ENCODE measurements around the gene C19orf33. TPM values are rescaled to one million over a fixed set of nuclear protein-coding genes. Genes with fewer than 3 reads are reported as not detected.

The C19orf33 gene
- total RNA-seq, 2 experiments from 2014 or later: not detected

GRCh38 chr19:38317104-38317612 lies 13.1 kb downstream of the C19orf33 start:
- Histone ChIP-seq H3K4me3 (ENCODE audit: low read depth, low read length, poor library complexity, severe bottlenecking) (no peak overlapping the region), H4K20me1 (ENCODE audit: insufficient read depth, low read length) (no peaks in the 10 kb centered on the region), H2AFZ (ENCODE audit: low read length) (no peak overlapping the region; the same call in 1 of the 2 replicates), H3K79me2 (ENCODE audit: insufficient read depth, low read depth, low read length) (peaks cover 9% of the 10 kb centered on the region; the same call in 1 of the 2 replicates), H3K9me3 (ENCODE audit: low read length) (no peaks in the 10 kb centered on the region), H3K36me3 (ENCODE audit: insufficient read depth, low read length) (no peaks in the 10 kb centered on the region), H3K9me2 (ENCODE audit: insufficient read depth, low read length) (no peaks in the 10 kb centered on the region), H3K4me1 (ENCODE audit: insufficient read depth, low read length, poor library complexity, severe bottlenecking) (peaks cover 22% of the 10 kb centered on the region), H3K27ac (ENCODE audit: low read depth, low read length, poor library complexity, severe bottlenecking) (no peak overlapping the region), H3K4me2 (ENCODE audit: low read length) (peak overlapping the region; percentile 82)
- TF ChIP-seq EZH2phosphoT487 (IDR thresholded peaks at IDR 0.05; ENCODE audit: borderline replicate concordance, low read depth, low read length) (no peak), CTCF (conservative IDR thresholded peaks at IDR 0.05; ENCODE audit: low read length) (no peak)
- BruUV-seq (replicated peaks): no TSS peak
- ChIA-PET CTCF (ENCODE audit: unreplicated experiment) (no interaction called here), POLR2A (no interaction called here)
- DNase-seq (ENCODE audit: low spot score): no peak
- intact Hi-C loops (cut with micrococcal nuclease; ENCODE audit: unreplicated experiment): loop anchor here (2.0 to 10.0 kb wide), 3 partner anchors 52 to 1102 kb away; partner anchors contain the start of genes SPINT2, ZNF383 and ZNF585B

- Histone ChIP-seq H3K4me1 (ENCODE audit: insufficient read depth, low read length, poor library complexity, severe bottlenecking) (peaks cover 22% of the 10 kb centered on the region), H3K9me3 (ENCODE audit: low read length) (no peaks in the 10 kb centered on the region), H3K9me2 (ENCODE audit: insufficient read depth, low read length) (no peaks in the 10 kb centered on the region), H3K4me2 (ENCODE audit: low read length) (0 out of 2 replicates have a peak overlapping the region, but pooled peaks have one; percentile 76), H4K20me1 (ENCODE audit: insufficient read depth, low read length) (no peaks in the 10 kb centered on the region), H2AFZ (ENCODE audit: low read length) (no peak overlapping the region), H3K27ac (ENCODE audit: low read depth, low read length, poor library complexity, severe bottlenecking) (no peak overlapping the region), H3K79me2 (ENCODE audit: insufficient read depth, low read depth, low read length) (peaks cover 9% of the 10 kb centered on the region; the same call in 1 of the 2 replicates), H3K36me3 (ENCODE audit: insufficient read depth, low read length) (no peaks in the 10 kb centered on the region), H3K4me3 (ENCODE audit: low read depth, low read length, poor library complexity, severe bottlenecking) (no peak overlapping the region)
- POLR2A ChIA-PET: interaction anchor here (0.6 to 1.3 kb wide), 2 partner anchors 49 to 75 kb away, joined by 4 to 5 read pairs; no protein-coding TSS in a partner anchor
- intact Hi-C loops (cut with micrococcal nuclease; ENCODE audit: unreplicated experiment): loop anchor here (5.0 to 10.0 kb wide), 2 partner anchors 421 to 1104 kb away; partner anchors contain the start of genes ZNF383 and ZNF585B
- no peak for TF ChIP-seq EZH2phosphoT487 (IDR thresholded peaks at IDR 0.05; ENCODE audit: borderline replicate concordance, low read depth, low read length)
- no peak for TF ChIP-seq CTCF (conservative IDR thresholded peaks at IDR 0.05; ENCODE audit: low read length)
- no TSS peak for BruUV-seq (replicated peaks)
- CTCF ChIA-PET (ENCODE audit: unreplicated experiment): no interaction called here
- no peak for DNase-seq (ENCODE audit: low spot score)
Measured at GRCh38 chr19:38318660-38319059, 14.6 kb downstream of the C19orf33 start.
